Vagina (tissue), 2 donors: ENCODE measurements around the gene CPM. TPM values are rescaled to one million over a fixed set of nuclear protein-coding genes. Genes with fewer than 3 reads are reported as not detected.

Experiments
- DNase-seq, 2 donors: peaks; one replicate each; pipeline ENCODE4 v3.0.0-alpha.2; 2017; ENCODE audit errors: extremely low spot score in 2 of 2
- H3K27ac ChIP-seq: fragments of 200-600 bp; sonication (generic); one replicate; pipeline ENCODE4 v1.5.1; 2019
- H3K27me3 ChIP-seq: fragments of 200-600 bp; sonication (generic); one replicate; pipeline ENCODE4 v1.5.1; 2019
- H3K36me3 ChIP-seq, 2 donors: fragments of 200-600 bp; sonication (generic); one replicate each; pipeline ENCODE4 v1.5.1; 2017 to 2019
- H3K4me1 ChIP-seq: fragments of 200-600 bp; sonication (generic); one replicate; pipeline ENCODE4 v1.5.1; 2019
- H3K4me3 ChIP-seq, 2 donors: fragments of 200-600 bp; sonication (generic); 1 replicate in 1 of 2; 2 replicates in 1 of 2; pipeline ENCODE4 v1.5.1; 2016 to 2019
- H3K9me3 ChIP-seq: fragments of 200-600 bp; sonication (generic); one replicate; pipeline ENCODE4 v1.5.1; 2019
- POLR2A ChIP-seq, 2 donors: fragments of 450-650 bp; IDR thresholded peaks; one replicate each; pipeline ENCODE4 v1.6.1; 2017; ENCODE audit warnings: antibody characterized with exemption in 2 of 2, mild to moderate bottlenecking in 2 of 2, moderate library complexity in 2 of 2
- POLR2AphosphoS5 ChIP-seq, 2 donors: sonication (generic); formaldehyde crosslinking; IDR thresholded peaks; one replicate each; pipeline ENCODE4 v1.9.0; 2017; ENCODE audit warnings: antibody characterized with exemption in 2 of 2, mild to moderate bottlenecking in 2 of 2, low read depth in 1 of 2; ENCODE audit not compliant: insufficient read depth in 1 of 2
- intact Hi-C: fragments of 100-400 bp; cut with DNase I; formaldehyde crosslinking; loops from one replicate; pipeline ENCODE4 v1.15.1; 2023
- total RNA-seq: library from RNA; depleted of rRNA; stranded (reverse); fragments of >200 nt; gene quantifications from one replicate; pipeline ENCODE4 v1.2.3, GENCODE V29; 2016
- TF ChIP-seq, protein P1 (sequence below), 3 experiments: fragments of 450-650 bp in 2 of 3; fragments of 200-600 bp in 1 of 3; sonication (generic) in 1 of 3; IDR thresholded peaks; one replicate each; pipeline ENCODE4 v1.5.1; 2017 to 2019; ENCODE audit warnings: antibody characterized with exemption in 3 of 3, mild to moderate bottlenecking in 2 of 3, moderate library complexity in 2 of 3

The CPM gene
- total RNA-seq, 1 donor from 2014 or later: 35.4 TPM

- Histone ChIP-seq H3K27me3 (no peaks in the 10 kb centered on the region), H3K4me3 (peak overlapping the region in 1 of 2 donors; percentile 98), H3K27ac (peak overlapping the region; percentile 100), H3K9me3 (no peaks in the 10 kb centered on the region), H3K36me3 (peaks cover 0 to 17% of the 10 kb centered on the region in 2 donors), H3K4me1 (peaks cover 39% of the 10 kb centered on the region)
- TF ChIP-seq, protein P1, sequence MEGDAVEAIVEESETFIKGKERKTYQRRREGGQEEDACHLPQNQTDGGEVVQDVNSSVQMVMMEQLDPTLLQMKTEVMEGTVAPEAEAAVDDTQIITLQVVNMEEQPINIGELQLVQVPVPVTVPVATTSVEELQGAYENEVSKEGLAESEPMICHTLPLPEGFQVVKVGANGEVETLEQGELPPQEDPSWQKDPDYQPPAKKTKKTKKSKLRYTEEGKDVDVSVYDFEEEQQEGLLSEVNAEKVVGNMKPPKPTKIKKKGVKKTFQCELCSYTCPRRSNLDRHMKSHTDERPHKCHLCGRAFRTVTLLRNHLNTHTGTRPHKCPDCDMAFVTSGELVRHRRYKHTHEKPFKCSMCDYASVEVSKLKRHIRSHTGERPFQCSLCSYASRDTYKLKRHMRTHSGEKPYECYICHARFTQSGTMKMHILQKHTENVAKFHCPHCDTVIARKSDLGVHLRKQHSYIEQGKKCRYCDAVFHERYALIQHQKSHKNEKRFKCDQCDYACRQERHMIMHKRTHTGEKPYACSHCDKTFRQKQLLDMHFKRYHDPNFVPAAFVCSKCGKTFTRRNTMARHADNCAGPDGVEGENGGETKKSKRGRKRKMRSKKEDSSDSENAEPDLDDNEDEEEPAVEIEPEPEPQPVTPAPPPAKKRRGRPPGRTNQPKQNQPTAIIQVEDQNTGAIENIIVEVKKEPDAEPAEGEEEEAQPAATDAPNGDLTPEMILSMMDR (IDR thresholded peaks at IDR 0.05): no peak
- TF ChIP-seq POLR2A (IDR thresholded peaks at IDR 0.05) (no peak), POLR2AphosphoS5 (IDR thresholded peaks at IDR 0.05; ENCODE audit: insufficient read depth in 1 of 2, low read depth in 1 of 2) (no peak)
- intact Hi-C loops: no loop called here
- no peak for DNase-seq
Observed at GRCh38 chr12:68806488-68807237, 126.3 kb downstream of the CPM start.

GRCh38 chr12:68805592-68806120 is 127.3 kb downstream of the CPM start:
- Histone ChIP-seq H3K36me3 (peaks cover 0 to 11% of the 10 kb centered on the region in 2 donors), H3K27me3 (no peaks in the 10 kb centered on the region), H3K9me3 (no peaks in the 10 kb centered on the region), H3K4me1 (peaks cover 29% of the 10 kb centered on the region), H3K27ac (no peak overlapping the region), H3K4me3 (no peak overlapping the region)
- no peak for DNase-seq
- TF ChIP-seq, protein P1 (IDR thresholded peaks at IDR 0.05): no peak
- TF ChIP-seq POLR2AphosphoS5 (IDR thresholded peaks at IDR 0.05; ENCODE audit: insufficient read depth in 1 of 2, low read depth in 1 of 2): no peak
- TF ChIP-seq POLR2A (IDR thresholded peaks at IDR 0.05): no peak
- intact Hi-C loops: no loop called here

DNA sequence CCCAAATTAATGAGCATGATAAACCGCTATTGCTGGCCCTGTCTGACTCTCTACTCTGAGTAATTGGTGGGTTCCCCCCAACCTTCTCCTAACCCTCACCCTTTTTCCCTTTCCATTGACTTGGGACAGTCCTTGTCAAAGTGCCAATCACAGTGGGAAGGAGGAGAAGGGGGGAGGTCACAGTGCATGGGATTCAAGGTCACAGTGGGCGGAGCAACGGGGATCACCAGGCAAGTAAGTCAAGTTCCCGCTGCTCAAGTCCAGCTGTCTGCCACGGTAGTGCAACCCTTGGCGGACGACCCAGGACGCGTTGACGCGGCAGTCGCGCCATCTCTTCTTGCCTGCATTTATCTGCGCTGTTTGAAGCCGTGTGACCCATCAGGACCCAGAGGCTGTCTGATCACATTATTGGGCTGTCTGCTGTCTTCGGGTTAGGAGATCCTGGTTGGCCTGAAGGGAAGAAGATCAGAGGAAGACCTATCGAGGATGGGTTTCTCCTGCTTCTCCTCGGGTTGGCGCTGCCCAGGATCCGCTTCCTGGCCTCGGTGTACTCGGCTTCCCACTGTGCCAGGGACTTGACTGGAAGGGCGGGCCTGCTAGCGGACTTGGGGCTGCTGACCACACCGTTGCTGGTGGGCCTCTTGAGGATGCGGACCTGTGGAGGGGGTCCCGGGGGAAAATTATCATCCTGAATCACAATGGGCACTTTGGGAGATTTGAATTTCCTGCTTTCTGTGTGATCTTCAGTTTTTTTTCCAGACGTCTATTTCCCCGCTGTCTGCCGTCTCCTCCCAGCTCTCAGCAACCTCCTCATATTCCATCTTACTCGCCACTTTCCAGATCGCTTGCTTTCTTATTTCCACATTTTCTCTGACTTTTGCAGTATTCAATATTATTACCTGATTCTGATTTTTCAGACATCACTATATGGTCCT is 128.0 kb downstream of the CPM start:
- TF ChIP-seq POLR2A (IDR thresholded peaks at IDR 0.05): no peak

DNA sequence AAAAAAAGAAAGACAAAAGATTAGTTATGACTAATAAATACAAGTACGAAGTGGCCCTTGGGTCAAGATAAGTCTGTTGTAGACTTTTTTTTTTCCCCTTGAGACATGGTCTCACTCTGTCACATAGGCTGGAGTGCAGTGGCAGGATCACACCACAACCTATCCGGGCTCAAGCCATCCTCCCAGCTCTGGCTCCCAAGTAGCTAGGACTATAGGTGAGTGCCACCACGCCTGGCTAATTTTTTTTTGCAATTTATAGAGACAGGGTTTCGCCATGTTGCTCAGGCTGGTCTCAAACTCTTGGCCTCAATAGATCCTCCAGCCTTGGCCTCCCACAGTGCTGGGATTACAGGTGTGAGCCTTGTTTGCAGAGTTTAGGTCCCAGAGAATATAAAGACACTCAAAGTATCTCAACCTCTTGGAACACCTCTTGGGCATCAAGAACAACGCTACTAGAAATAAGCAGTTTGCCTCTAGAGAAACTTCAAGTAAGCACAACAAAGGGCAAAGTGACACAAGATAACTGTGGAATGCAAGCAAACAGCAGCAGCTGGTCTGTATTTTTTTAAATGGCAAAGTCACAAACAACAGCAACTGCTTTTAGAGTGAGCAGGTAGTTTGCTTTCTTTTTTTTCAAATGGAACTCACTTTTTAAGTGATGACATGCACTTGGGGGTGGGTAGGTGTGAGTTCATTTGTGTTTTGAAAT is 128.9 kb downstream of the CPM start:
- Histone ChIP-seq H3K4me1 (peaks cover 23% of the 10 kb centered on the region), H3K4me3 (no peak overlapping the region), H3K27ac (no peak overlapping the region), H3K9me3 (no peaks in the 10 kb centered on the region), H3K36me3 (no peaks in the 10 kb centered on the region), H3K27me3 (no peaks in the 10 kb centered on the region)
- TF ChIP-seq, protein P1 (IDR thresholded peaks at IDR 0.05): no peak
- TF ChIP-seq POLR2AphosphoS5 (IDR thresholded peaks at IDR 0.05; ENCODE audit: insufficient read depth in 1 of 2, low read depth in 1 of 2) (no peak), POLR2A (IDR thresholded peaks at IDR 0.05) (no peak)
- no peak for DNase-seq
- intact Hi-C loops: no loop called here

More for the DNA sequence above, 128.0 kb downstream of the CPM start:
- no peak for DNase-seq
- H3K4me1 ChIP-seq: peaks cover 26% of the 10 kb centered on the region
- no peaks in the 10 kb centered on the region for H3K9me3 ChIP-seq
- H3K27ac ChIP-seq: no peak overlapping the region
- intact Hi-C loops: no loop called here
- H3K36me3 ChIP-seq: peaks cover 0 to 4% of the 10 kb centered on the region in 2 donors
- H3K27me3 ChIP-seq: no peaks in the 10 kb centered on the region
- no peak overlapping the region for H3K4me3 ChIP-seq
